Measurements from ENCODE around the gene FGF12. TPM values are rescaled to one million over a fixed set of nuclear protein-coding genes. Genes with fewer than 3 reads are reported as not detected.

FGF12 gene
- total and polyA plus RNA-seq, 2 donors (not counting 1 experiment from before 2014, with no cell fraction given), result 0.03 TPM; not detected in 1

GRCh38 chr3:192684151-192684550 lies 43.2 kb downstream of the FGF12 start:
- WGBS (ENCODE audit: insufficient coverage), result 81% methylated on average over 3 of the region's 6 CpGs
- H3K79me2 ChIP-seq (ENCODE audit: control insufficient read depth, insufficient read depth, low read length), result no peaks in the 10 kb centered on the region
- no peak overlapping the region for H3K27ac ChIP-seq (ENCODE audit: low read length in 2 of 2)
- no peaks in the 10 kb centered on the region for H3K4me1 Mint-ChIP-seq
- TF ChIP-seq, protein P1, sequence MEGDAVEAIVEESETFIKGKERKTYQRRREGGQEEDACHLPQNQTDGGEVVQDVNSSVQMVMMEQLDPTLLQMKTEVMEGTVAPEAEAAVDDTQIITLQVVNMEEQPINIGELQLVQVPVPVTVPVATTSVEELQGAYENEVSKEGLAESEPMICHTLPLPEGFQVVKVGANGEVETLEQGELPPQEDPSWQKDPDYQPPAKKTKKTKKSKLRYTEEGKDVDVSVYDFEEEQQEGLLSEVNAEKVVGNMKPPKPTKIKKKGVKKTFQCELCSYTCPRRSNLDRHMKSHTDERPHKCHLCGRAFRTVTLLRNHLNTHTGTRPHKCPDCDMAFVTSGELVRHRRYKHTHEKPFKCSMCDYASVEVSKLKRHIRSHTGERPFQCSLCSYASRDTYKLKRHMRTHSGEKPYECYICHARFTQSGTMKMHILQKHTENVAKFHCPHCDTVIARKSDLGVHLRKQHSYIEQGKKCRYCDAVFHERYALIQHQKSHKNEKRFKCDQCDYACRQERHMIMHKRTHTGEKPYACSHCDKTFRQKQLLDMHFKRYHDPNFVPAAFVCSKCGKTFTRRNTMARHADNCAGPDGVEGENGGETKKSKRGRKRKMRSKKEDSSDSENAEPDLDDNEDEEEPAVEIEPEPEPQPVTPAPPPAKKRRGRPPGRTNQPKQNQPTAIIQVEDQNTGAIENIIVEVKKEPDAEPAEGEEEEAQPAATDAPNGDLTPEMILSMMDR (IDR thresholded peaks at IDR 0.05), result no peak
- TF ChIP-seq EZH2 (IDR thresholded peaks at IDR 0.05; ENCODE audit: borderline replicate concordance, insufficient read depth, low read depth, low read length, poor library complexity, severe bottlenecking), result no peak
- no peak overlapping the region for H3K4me2 ChIP-seq (replicated peaks; ENCODE audit: low read depth, low read length, poor library complexity, severe bottlenecking)
- no peak overlapping the region for H3K9ac ChIP-seq (ENCODE audit: low read length)
- no peak overlapping the region for H3K27ac Mint-ChIP-seq
- no peak for ATAC-seq (ENCODE audit: low read depth)
- no peak overlapping the region for H2AFZ ChIP-seq (ENCODE audit: insufficient read depth, low read depth, low read length, poor library complexity, severe bottlenecking)
- H4K20me1 ChIP-seq (ENCODE audit: control insufficient read depth, insufficient read depth, low read length, poor library complexity, severe bottlenecking), result no peaks in the 10 kb centered on the region
- no peaks in the 10 kb centered on the region for H3K27me3 ChIP-seq (replicated peaks in 1 of 4; ENCODE audit: control extremely low read depth in 1 of 4, control insufficient read depth in 3 of 4, insufficient read depth in 4 of 4, low read length in 3 of 4)
- CTCF ChIA-PET, result no interaction called here
- H3K27me3 Mint-ChIP-seq, result peaks cover 5% of the 10 kb centered on the region
- intact Hi-C loops (cut with micrococcal nuclease), result no loop called here
- no peaks in the 10 kb centered on the region for H3K36me3 ChIP-seq (replicated peaks in 1 of 2; ENCODE audit: control extremely low read depth in 1 of 2, control insufficient read depth in 1 of 2, extremely low read depth in 1 of 2, insufficient read depth in 2 of 2, low read length in 1 of 2)
- DNase-seq, result no peak
- H3K9me3 ChIP-seq (ENCODE audit: control extremely low read depth in 1 of 3, control insufficient read depth in 2 of 3, insufficient read depth in 1 of 3, low read length in 2 of 3), result peaks cover 0 to 9% (median 0%) of the 10 kb centered on the region in 3 donors
- no peaks in the 10 kb centered on the region for H3K4me1 ChIP-seq (ENCODE audit: control insufficient read depth in 2 of 2, insufficient read depth in 2 of 2, low read length in 2 of 2)
- H3K4me3 ChIP-seq (ENCODE audit: control extremely low read depth in 1 of 5, extremely low read depth in 1 of 5, insufficient read depth in 1 of 5, low read depth in 2 of 5, low read length in 4 of 5), result no peak overlapping the region
- H3K4me3 Mint-ChIP-seq, result no peak overlapping the region
- POLR2A ChIA-PET, result no interaction called here
- H3K9me3 Mint-ChIP-seq (ENCODE audit: insufficient read depth), result peaks cover 2% of the 10 kb centered on the region

GRCh38 chr3:192675958-192676649 lies 51.2 kb downstream of the FGF12 start:
- Mint-ChIP-seq H3K4me3 (no peak overlapping the region), H3K9me3 (ENCODE audit: insufficient read depth) (no peaks in the 10 kb centered on the region), H3K27ac (no peak overlapping the region), H3K27me3 (peaks cover 9% of the 10 kb centered on the region), H3K4me1 (no peaks in the 10 kb centered on the region)
- H3K4me1 ChIP-seq (ENCODE audit: control insufficient read depth in 2 of 2, insufficient read depth in 2 of 2, low read length in 2 of 2), result no peaks in the 10 kb centered on the region
- H3K27me3 ChIP-seq (replicated peaks in 1 of 4; ENCODE audit: control extremely low read depth in 1 of 4, control insufficient read depth in 3 of 4, insufficient read depth in 4 of 4, low read length in 3 of 4), result no peaks in the 10 kb centered on the region
- no peak overlapping the region for H3K27ac ChIP-seq (ENCODE audit: low read length in 2 of 2)
- ATAC-seq (ENCODE audit: low read depth) (no peak), DNase-seq (no peak)
- no peak overlapping the region for H3K9ac ChIP-seq (ENCODE audit: low read length)
- no peaks in the 10 kb centered on the region for H4K20me1 ChIP-seq (ENCODE audit: control insufficient read depth, insufficient read depth, low read length, poor library complexity, severe bottlenecking)
- H2AFZ ChIP-seq (ENCODE audit: insufficient read depth, low read depth, low read length, poor library complexity, severe bottlenecking), result no peak overlapping the region
- no peak overlapping the region for H3K4me3 ChIP-seq (ENCODE audit: control extremely low read depth in 1 of 5, extremely low read depth in 1 of 5, insufficient read depth in 1 of 5, low read depth in 2 of 5, low read length in 4 of 5)
- no peaks in the 10 kb centered on the region for H3K79me2 ChIP-seq (ENCODE audit: control insufficient read depth, insufficient read depth, low read length)
- intact Hi-C loops (cut with micrococcal nuclease), result no loop called here
- no peaks in the 10 kb centered on the region for H3K36me3 ChIP-seq (replicated peaks in 1 of 2; ENCODE audit: control extremely low read depth in 1 of 2, control insufficient read depth in 1 of 2, extremely low read depth in 1 of 2, insufficient read depth in 2 of 2, low read length in 1 of 2)
- POLR2A ChIA-PET, result no interaction called here
- TF ChIP-seq, protein P1 (IDR thresholded peaks at IDR 0.05), result no peak
- TF ChIP-seq EZH2 (IDR thresholded peaks at IDR 0.05; ENCODE audit: borderline replicate concordance, insufficient read depth, low read depth, low read length, poor library complexity, severe bottlenecking), result no peak
- H3K4me2 ChIP-seq (replicated peaks; ENCODE audit: low read depth, low read length, poor library complexity, severe bottlenecking), result no peak overlapping the region
- CTCF ChIA-PET, result no interaction called here
- WGBS (ENCODE audit: insufficient coverage), result no CpG with 5 or more reads among the region's 4 CpGs
- H3K9me3 ChIP-seq (ENCODE audit: control extremely low read depth in 1 of 3, control insufficient read depth in 2 of 3, insufficient read depth in 1 of 3, low read length in 2 of 3), result no peaks in the 10 kb centered on the region
